ENCODE data around the gene SLC35F3. TPM values are rescaled to one million over a fixed set of nuclear protein-coding genes. Genes with fewer than 3 reads are reported as not detected.
A peak's percentile ranks its signal among the peaks of the same experiment; 100 is the strongest.

SLC35F3 gene
- total RNA-seq, 1 experiment from 2014 or later, result 0.94 TPM

DNA sequence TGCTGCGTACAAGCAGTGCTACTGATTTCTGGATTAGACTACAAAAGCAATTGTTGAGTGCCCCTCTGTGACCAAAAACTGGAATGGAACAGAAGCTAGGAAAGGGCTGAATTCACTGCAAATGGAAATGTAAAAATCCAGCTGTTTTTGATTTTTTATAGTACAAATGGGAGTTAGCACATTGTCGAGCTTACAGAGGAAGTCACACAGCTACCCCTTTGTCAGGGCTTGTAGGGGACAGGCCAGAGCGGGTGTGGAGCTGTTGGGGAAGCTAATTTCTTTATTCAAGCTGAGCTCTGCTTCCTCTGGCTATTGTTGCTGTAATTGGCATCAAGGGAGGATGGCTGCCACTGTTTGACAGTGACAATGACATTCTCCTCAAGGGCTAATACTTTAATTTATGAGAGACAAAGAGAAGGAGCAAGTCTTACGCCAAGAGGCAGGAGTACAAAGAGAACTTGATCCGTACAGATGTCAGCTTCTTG, 96.1 kb downstream of the SLC35F3 start:
- H3K27me3 Mint-ChIP-seq (ENCODE audit: low read depth), result peaks cover 4% of the 10 kb centered on the region
- peak; percentile 82 for ATAC-seq

DNA sequence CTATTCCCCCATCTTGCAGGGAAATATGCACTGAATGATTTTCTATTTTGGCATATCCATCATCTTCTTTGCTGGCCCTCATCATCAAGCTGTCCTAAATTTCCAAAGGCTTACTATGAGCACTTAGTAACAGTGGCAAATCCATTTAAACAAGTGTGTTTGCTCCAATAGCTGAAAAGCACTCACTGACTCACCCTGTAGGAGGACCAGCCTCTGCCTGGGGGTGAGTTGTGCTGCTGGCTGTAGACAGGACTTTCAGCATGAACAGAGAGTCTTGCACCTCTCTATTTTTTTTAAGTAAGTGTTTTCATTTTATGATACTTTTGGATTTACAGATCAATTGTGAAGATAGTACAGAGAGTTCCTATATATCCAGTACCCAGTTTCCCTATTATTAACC, 97.3 kb downstream of the SLC35F3 start:
- peaks cover 48% of the 10 kb centered on the region for H3K4me1 Mint-ChIP-seq
- DNase-seq (ENCODE audit: low spot score), result no peak
- ChIA-PET CTCF (interaction anchor here (2.1 kb wide), 1 partner anchor 110 kb away, joined by 7 read pairs; no protein-coding TSS in a partner anchor), POLR2A (no interaction called here)
- H3K27me3 Mint-ChIP-seq (ENCODE audit: low read depth), result peaks cover 13% of the 10 kb centered on the region
- no peaks in the 10 kb centered on the region for H3K9me3 Mint-ChIP-seq
- H3K36me3 Mint-ChIP-seq, result no peaks in the 10 kb centered on the region
- TF ChIP-seq JAZF1 (CRISPR knock-in tag; IDR thresholded peaks at IDR 0.05), result no peak
- TF ChIP-seq RORB (CRISPR knock-in tag; IDR thresholded peaks at IDR 0.05), result no peak
- TF ChIP-seq, protein P1, sequence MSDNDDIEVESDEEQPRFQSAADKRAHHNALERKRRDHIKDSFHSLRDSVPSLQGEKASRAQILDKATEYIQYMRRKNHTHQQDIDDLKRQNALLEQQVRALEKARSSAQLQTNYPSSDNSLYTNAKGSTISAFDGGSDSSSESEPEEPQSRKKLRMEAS (CRISPR knock-in tag; IDR thresholded peaks at IDR 0.05), result no peak
- no peak for TF ChIP-seq NFE2L1 (CRISPR knock-in tag; IDR thresholded peaks at IDR 0.05)
- no peak for TF ChIP-seq ZNF671 (CRISPR knock-in tag; IDR thresholded peaks at IDR 0.05)
- TF ChIP-seq, protein P2, sequence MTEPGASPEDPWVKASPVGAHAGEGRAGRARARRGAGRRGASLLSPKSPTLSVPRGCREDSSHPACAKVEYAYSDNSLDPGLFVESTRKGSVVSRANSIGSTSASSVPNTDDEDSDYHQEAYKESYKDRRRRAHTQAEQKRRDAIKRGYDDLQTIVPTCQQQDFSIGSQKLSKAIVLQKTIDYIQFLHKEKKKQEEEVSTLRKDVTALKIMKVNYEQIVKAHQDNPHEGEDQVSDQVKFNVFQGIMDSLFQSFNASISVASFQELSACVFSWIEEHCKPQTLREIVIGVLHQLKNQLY (CRISPR knock-in tag; IDR thresholded peaks at IDR 0.05), result no peak
- no peak for TF ChIP-seq SP1 (CRISPR knock-in tag; conservative IDR thresholded peaks at IDR 0.05)
- no peak for TF ChIP-seq ZBTB21 (CRISPR knock-in tag; IDR thresholded peaks at IDR 0.05; ENCODE audit: borderline replicate concordance)
- no peak overlapping the region for H3K27ac Mint-ChIP-seq
- ATAC-seq, result no peak
- H3K4me3 Mint-ChIP-seq, result no peak overlapping the region

More for the DNA sequence above, 96.1 kb downstream of the SLC35F3 start:
- TF ChIP-seq ZNF121 (CRISPR knock-in tag; IDR thresholded peaks at IDR 0.05) (no peak), TEAD4 (CRISPR knock-in tag; IDR thresholded peaks at IDR 0.05) (no peak), NR3C1 (CRISPR knock-in tag; conservative IDR thresholded peaks at IDR 0.05; ENCODE audit: low read depth) (no peak), TEAD1 (CRISPR knock-in tag; IDR thresholded peaks at IDR 0.05) (no peak), SMAD3 (CRISPR knock-in tag; IDR thresholded peaks at IDR 0.05; ENCODE audit: borderline replicate concordance) (no peak), SOX15 (CRISPR knock-in tag; IDR thresholded peaks at IDR 0.05) (no peak)
- TF ChIP-seq, protein P3, sequence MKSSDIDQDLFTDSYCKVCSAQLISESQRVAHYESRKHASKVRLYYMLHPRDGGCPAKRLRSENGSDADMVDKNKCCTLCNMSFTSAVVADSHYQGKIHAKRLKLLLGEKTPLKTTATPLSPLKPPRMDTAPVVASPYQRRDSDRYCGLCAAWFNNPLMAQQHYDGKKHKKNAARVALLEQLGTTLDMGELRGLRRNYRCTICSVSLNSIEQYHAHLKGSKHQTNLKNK (CRISPR knock-in tag; IDR thresholded peaks at IDR 0.05), result no peak
- TF ChIP-seq, protein P4, sequence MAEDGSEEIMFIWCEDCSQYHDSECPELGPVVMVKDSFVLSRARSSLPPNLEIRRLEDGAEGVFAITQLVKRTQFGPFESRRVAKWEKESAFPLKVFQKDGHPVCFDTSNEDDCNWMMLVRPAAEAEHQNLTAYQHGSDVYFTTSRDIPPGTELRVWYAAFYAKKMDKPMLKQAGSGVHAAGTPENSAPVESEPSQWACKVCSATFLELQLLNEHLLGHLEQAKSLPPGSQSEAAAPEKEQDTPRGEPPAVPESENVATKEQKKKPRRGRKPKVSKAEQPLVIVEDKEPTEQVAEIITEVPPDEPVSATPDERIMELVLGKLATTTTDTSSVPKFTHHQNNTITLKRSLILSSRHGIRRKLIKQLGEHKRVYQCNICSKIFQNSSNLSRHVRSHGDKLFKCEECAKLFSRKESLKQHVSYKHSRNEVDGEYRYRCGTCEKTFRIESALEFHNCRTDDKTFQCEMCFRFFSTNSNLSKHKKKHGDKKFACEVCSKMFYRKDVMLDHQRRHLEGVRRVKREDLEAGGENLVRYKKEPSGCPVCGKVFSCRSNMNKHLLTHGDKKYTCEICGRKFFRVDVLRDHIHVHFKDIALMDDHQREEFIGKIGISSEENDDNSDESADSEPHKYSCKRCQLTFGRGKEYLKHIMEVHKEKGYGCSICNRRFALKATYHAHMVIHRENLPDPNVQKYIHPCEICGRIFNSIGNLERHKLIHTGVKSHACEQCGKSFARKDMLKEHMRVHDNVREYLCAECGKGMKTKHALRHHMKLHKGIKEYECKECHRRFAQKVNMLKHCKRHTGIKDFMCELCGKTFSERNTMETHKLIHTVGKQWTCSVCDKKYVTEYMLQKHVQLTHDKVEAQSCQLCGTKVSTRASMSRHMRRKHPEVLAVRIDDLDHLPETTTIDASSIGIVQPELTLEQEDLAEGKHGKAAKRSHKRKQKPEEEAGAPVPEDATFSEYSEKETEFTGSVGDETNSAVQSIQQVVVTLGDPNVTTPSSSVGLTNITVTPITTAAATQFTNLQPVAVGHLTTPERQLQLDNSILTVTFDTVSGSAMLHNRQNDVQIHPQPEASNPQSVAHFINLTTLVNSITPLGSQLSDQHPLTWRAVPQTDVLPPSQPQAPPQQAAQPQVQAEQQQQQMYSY (CRISPR knock-in tag; IDR thresholded peaks at IDR 0.05), result no peak
- TF ChIP-seq, protein P5, sequence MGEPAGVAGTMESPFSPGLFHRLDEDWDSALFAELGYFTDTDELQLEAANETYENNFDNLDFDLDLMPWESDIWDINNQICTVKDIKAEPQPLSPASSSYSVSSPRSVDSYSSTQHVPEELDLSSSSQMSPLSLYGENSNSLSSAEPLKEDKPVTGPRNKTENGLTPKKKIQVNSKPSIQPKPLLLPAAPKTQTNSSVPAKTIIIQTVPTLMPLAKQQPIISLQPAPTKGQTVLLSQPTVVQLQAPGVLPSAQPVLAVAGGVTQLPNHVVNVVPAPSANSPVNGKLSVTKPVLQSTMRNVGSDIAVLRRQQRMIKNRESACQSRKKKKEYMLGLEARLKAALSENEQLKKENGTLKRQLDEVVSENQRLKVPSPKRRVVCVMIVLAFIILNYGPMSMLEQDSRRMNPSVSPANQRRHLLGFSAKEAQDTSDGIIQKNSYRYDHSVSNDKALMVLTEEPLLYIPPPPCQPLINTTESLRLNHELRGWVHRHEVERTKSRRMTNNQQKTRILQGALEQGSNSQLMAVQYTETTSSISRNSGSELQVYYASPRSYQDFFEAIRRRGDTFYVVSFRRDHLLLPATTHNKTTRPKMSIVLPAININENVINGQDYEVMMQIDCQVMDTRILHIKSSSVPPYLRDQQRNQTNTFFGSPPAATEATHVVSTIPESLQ (CRISPR knock-in tag; IDR thresholded peaks at IDR 0.05), result no peak
- TF ChIP-seq, protein P1 (CRISPR knock-in tag; IDR thresholded peaks at IDR 0.05), result no peak
- no peaks in the 10 kb centered on the region for H3K36me3 Mint-ChIP-seq
- H3K4me3 Mint-ChIP-seq, result no peak overlapping the region
- peaks cover 36% of the 10 kb centered on the region for H3K4me1 Mint-ChIP-seq
- H3K9me3 Mint-ChIP-seq, result no peaks in the 10 kb centered on the region
- ChIA-PET POLR2A (no interaction called here), CTCF (interaction anchor here (0.7 to 2.1 kb wide), 4 partner anchors 65 to 473 kb away, joined by 3 to 7 read pairs (median 5); partner anchors contain the start of gene SLC35F3)
- no peak for DNase-seq (ENCODE audit: low spot score)
- no peak overlapping the region for H3K27ac Mint-ChIP-seq
